BJ (cell line): Measurements from ENCODE around the gene ZFP92. TPM values are rescaled to one million over a fixed set of nuclear protein-coding genes. Genes with fewer than 3 reads are reported as not detected.

ENCODE experiments used
- CTCF ChIA-PET: fragments of 350-600 bp; formaldehyde crosslinking; extraction: SDS; loops from one replicate; lab custom pipeline; 2021; ENCODE audit warnings: antibody characterized with exemption, inconsistent platforms; lab: Yijun Ruan, JAX
- POLR2A ChIA-PET: fragments of 300-600 bp; sonication (Branson Sonifier 250); formaldehyde crosslinking; extraction: SDS; loops from one replicate; lab custom pipeline; 2021; ENCODE audit warnings: antibody characterized with exemption; lab: Charles Lee
- DNase-seq: peaks from one replicate; pipeline ENCODE4 v3.0.0-alpha.2; 2011; ENCODE audit warnings: low read depth
- H3K27me3 ChIP-seq: 2 replicates; pipeline ENCODE4 v1.6.0; 2011; ENCODE audit warnings: low read length; ENCODE audit not compliant: control insufficient read depth, insufficient read depth
- H3K36me3 ChIP-seq: 2 replicates; pipeline ENCODE4 v1.5.1; 2011; ENCODE audit warnings: low read length; ENCODE audit not compliant: control insufficient read depth, insufficient read depth
- H3K4me3 ChIP-seq: 2 replicates; pipeline ENCODE4 v1.5.1; 2011; ENCODE audit warnings: low read depth, mild to moderate bottlenecking, control low read depth, low read length
- polyA minus RNA-seq: library from RNA; depleted of rRNA, polyadenylated mRNA; stranded (reverse); fragments of >200 nt; gene quantifications from 2 replicates; pipeline ENCODE4 v1.2.3, GENCODE V29; 2011; rRNA and poly(A)+ RNA removed
- polyA plus RNA-seq: library from polyadenylated mRNA; depleted of rRNA; stranded (reverse); fragments of >200 nt; gene quantifications from 2 replicates; pipeline ENCODE4 v1.2.3, GENCODE V29; 2011; rRNA removed
- TF ChIP-seq, protein P1 (sequence below): IDR thresholded peaks from 2 replicates; pipeline ENCODE4 v1.5.1; 2011; ENCODE audit warnings: low read depth, mild to moderate bottlenecking, control low read depth, inconsistent platforms, low read length, moderate library complexity; ENCODE audit not compliant: insufficient read depth

ZFP92 gene
- polyA plus RNA-seq, result 0.36 TPM in 2 replicates
- polyA minus RNA-seq, result 0.38 and 0.51 TPM in 2 replicates

DNA sequence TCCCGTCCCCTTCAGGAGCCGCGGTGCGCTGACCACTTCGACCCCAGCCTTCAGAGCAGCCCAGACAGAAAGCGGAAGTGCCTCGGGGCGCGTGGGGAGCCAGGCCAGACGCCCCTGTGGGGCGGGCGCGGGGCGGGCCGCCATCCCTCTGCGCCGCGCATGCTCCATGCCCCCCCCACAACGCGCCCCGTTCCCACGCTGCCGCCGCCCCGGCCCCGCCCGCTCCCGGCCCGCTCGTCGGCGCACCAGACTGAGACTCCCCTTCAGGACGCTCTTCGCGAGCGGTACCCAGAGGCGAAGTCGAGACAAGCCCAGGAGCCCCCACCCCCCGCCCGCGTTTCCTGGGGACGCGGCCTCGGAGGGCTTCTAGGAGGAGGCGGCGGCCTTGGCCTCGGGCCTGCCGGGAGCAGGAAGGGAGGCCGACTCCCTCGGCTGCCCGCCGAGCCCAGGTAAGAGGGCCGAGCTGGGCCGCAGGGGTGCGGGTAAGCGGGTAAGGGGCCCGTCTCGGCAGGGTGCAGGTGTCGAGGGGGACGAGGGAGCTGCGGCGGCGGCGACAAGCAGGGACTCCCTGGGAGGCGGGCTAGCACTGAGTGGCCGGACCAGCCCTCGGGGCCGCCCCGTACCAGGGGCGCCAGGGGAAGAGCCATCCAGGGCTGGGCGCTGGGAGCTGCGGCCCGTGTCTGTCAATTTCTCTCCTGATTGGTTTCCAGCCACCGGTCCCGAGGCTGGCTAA lies at the start of gene ZFP92:
Gene ZFP92, plus strand, starts transcription at position 218 of the 733 bp plus-strand sequence. CDS start 6,851 bp downstream, outside the sequence.
- Histone ChIP-seq H3K27me3 (no peaks in the 10 kb centered on the region), H3K4me3 (peak within 1 kb of the TSS; percentile 57), H3K36me3 (no peaks in the 10 kb centered on the region)
- CTCF ChIA-PET, result no interaction called here
- TF ChIP-seq, protein P1, sequence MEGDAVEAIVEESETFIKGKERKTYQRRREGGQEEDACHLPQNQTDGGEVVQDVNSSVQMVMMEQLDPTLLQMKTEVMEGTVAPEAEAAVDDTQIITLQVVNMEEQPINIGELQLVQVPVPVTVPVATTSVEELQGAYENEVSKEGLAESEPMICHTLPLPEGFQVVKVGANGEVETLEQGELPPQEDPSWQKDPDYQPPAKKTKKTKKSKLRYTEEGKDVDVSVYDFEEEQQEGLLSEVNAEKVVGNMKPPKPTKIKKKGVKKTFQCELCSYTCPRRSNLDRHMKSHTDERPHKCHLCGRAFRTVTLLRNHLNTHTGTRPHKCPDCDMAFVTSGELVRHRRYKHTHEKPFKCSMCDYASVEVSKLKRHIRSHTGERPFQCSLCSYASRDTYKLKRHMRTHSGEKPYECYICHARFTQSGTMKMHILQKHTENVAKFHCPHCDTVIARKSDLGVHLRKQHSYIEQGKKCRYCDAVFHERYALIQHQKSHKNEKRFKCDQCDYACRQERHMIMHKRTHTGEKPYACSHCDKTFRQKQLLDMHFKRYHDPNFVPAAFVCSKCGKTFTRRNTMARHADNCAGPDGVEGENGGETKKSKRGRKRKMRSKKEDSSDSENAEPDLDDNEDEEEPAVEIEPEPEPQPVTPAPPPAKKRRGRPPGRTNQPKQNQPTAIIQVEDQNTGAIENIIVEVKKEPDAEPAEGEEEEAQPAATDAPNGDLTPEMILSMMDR, result no peak
- no peak for DNase-seq
- POLR2A ChIA-PET, result no interaction called here

GRCh38 chrX:153361781-153362397 lies 49.4 kb upstream of the ZFP92 start:
- H3K36me3 ChIP-seq, result no peaks in the 10 kb centered on the region
- H3K27me3 ChIP-seq, result no peaks in the 10 kb centered on the region; the same call in 1 of the 2 replicates
- TF ChIP-seq, protein P1, result no peak
- POLR2A ChIA-PET, result no interaction called here
- no peak overlapping the region for H3K4me3 ChIP-seq
- CTCF ChIA-PET, result no interaction called here
- DNase-seq, result no peak

GRCh38 chrX:153365670-153366069 lies 45.6 kb upstream of the ZFP92 start:
- TF ChIP-seq, protein P1, result no peak
- H3K27me3 ChIP-seq, result no peaks in the 10 kb centered on the region; the same call in 1 of the 2 replicates
- H3K36me3 ChIP-seq, result no peaks in the 10 kb centered on the region
- H3K4me3 ChIP-seq, result no peak overlapping the region
- DNase-seq, result no peak
- POLR2A ChIA-PET, result no interaction called here
- CTCF ChIA-PET, result no interaction called here

DNA sequence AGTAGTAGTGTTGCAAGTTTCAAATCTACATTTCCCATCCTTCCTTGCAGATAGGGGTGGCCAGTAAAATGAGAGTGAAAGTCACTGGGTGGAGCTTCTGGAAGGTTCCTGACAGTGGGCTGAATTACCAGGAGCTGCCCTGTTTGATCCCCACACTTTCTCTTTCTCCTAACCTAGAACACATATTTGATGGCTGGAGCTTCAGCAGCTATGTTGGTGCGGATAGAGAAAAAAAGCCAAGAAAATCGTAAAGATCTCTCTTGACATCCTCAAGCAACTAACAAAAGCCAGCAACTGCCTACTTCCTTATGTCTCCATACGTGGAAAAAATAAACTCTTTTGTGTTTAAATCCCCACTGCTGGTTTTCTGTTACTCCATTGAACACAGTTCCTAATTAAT lies 45.2 kb upstream of the ZFP92 start:
- no peak for DNase-seq
- H3K4me3 ChIP-seq, result no peak overlapping the region

More for the DNA sequence above, 45.2 kb upstream of the ZFP92 start:
- ChIA-PET CTCF (no interaction called here), POLR2A (no interaction called here)
- H3K36me3 ChIP-seq, result no peaks in the 10 kb centered on the region
- TF ChIP-seq, protein P1, result no peak
- no peaks in the 10 kb centered on the region; the same call in 1 of the 2 replicates for H3K27me3 ChIP-seq
